GM11168 (cell line): ENCODE data around the gene CFAP57.

Experiments
- in situ Hi-C: fragments of 300-500 bp; cut with MboI; formaldehyde crosslinking; loops from one replicate; pipeline ENCODE4 v1.12.0; 2022; ENCODE audit warnings: low sequenced_read_pairs; ENCODE audit not compliant: unreplicated experiment

Gene CFAP57

DNA sequence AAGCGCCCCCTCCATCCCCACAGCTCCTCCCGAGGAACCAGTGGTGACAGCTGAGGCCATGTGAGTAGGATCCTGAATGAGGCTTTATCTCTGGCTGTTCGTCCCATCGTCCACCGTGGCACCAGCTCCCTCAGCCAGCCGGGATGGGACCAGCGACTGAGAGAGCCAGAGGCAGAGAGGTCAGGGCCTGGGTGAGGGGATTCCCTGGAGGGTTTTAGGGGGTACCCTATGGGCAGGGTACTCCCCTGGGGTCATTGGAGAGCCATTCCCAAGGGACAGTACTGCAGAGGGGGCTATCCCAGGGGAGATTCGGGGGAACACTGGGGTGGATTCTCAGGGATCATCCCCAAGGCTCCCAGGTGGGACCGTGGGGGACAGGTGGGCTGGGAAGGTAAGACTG, 100.0 kb downstream of the CFAP57 start:
- in situ Hi-C loops, result no loop called here

DNA sequence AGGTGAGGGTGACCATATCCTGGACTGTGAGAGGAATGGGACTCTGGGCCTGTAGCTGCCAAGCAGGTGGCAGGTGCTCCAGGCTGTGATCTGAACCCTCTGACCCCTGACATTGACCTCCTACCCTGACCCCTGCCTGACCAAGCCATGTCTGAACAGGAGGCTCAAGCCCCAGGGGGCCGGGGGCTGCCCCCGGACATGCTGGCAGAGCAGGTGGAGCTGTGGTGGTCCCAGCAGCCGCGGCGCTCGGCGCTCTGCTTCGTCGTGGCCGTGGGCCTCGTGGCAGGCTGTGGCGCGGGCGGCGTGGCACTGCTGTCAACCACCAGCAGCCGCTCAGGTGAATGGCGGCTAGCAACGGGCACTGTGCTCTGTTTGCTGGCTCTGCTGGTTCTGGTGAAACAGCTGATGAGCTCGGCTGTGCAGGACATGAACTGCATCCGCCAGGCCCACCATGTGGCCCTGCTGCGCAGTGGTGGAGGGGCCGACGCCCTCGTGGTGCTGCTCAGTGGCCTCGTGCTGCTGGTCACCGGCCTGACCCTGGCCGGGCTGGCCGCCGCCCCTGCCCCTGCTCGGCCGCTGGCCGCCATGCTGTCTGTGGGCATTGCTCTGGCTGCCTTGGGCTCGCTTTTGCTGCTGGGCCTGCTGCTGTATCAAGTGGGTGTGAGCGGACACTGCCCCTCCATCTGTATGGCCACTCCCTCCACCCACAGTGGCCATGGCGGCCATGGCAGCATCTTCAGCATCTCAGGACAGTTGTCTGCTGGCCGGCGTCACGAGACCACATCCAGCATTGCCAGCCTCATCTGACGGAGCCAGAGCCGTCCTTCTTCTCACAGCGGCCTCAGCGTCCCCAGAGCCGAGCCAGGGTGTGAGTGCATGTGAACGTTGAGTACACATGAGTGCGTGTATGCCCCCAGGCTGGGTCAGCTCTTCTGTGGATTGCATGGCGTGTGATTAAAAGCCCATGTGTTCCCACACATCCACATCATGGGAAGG, 100.7 kb downstream of the CFAP57 start:
- in situ Hi-C loops, result no loop called here

DNA sequence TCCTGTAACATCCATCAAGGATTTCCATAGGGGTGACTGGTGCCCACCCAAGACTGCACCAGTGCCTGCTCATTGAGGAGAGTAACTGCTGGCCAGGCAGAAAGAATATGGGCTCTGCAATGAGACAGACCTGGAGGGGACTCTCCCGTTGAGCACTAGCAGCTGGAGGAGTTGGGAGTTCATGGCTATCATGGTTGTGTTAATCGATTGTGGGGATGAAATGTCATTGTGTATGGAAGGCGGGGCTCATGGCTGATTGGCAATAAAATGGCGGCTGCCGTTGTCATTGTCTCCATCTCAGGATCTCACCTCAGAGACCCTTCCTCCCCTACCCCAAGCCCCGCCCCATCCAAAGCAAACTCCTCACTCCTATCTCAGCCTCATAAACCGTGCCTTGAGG, 101.6 kb downstream of the CFAP57 start:
- in situ Hi-C loops, result no loop called here

DNA sequence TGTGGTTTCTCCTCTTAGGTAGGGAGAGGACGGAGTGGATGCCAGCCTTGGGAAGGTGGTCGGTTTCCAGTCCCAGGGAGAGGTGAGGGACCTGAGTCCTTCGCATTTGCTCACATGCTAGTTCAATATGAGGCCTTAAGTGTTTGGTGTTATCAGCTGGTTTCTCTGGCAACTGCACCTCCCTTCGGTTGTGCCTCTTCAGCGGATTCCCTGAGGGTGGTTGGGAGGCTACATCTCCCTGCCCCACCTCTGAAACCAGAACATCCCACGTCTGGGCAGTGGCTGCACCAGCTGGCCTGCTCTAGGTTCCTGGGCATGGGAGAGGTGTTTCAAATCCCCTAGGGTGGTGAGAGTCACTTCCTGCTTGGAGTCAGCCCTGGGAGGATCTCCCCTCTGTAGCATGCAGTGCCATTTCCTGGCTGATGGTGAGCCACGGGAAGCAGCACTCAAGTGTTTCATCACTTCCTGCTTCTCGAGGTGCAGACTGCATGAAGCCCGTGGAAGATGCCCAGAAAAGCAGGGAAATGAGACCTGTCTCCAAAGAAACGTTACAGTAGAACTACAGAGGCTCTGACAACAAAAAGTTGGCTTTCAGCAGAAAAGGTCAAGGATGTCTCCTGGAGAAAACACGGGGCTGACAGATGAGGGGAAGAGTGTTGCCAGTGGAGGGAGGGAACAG, 102.1 kb downstream of the CFAP57 start:
- in situ Hi-C loops, result no loop called here

DNA sequence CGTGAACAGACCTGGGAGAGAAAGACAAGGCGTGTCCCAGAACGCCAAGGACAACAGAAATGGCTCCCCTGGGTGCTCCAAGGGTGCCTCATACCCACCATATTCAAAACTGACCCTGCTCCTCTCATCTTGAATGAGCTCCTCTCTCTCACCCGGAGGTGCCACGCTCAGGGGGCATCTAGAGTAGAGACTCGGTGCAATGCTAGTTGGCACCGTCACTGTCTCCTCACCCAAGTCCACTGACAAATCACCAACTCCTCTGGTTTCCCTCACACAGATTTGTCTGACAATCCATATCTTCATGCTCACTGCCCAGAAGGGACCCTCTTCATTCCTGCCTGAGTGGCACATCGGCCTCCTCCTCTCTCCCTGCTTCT, 102.7 kb downstream of the CFAP57 start:
- in situ Hi-C loops, result no loop called here

DNA sequence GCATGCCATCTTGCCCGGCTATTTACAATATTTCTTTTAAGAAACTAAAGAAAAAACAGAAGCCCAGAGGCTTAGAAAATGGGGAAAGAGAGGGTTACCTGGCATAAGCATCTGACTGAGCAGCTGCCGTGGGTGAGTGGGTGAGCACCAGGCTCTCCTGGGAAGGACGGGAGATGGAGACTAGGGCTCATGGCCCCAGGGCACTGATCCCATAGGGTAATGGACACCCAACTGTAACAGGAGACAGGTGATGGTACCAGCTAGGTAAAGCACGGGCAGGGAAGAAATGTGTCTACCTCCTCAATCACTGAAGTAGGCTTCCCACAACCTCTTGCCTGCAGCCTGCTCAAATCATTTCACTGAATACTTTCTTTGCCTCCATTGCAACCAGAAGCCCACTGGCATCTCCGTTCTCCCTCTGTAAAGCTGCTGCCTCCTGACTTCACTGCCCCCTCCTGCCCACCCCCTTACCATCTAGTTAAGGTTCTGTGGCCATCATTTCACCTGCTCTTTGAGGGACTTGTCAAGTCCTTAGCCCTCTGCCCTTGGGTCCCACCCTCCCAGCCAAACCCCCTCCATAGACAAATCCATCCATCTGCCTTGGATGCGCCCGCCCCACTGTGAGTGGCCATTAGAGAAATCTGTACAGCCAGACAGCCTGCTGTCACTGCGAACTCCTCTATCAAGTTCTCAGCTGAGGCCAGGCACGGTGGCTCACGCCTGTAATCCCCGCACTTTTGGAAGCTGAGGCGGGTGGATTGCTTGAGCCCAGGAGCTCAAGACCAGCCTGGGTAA, 103.9 kb downstream of the CFAP57 start:
- in situ Hi-C loops, result no loop called here

DNA sequence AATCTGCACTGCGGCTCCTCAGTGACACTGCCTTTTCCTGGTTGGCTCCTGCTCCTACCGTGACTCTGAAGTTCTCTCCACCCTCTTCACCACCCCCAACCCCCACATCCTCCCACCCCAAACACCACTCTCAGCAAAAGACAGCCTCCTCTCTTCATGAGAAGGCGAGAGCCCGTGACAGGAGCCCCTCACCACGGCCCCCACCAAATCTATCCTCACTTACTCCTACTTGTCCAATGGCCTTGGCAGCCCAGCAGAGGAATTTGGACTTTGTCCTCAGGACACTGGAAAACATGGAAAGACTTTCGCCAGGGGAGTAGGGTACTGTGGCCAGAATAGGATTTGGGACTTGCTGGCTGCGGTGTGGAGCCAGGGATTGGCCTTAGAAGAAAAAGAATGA, 104.5 kb downstream of the CFAP57 start:
- in situ Hi-C loops, result no loop called here

DNA sequence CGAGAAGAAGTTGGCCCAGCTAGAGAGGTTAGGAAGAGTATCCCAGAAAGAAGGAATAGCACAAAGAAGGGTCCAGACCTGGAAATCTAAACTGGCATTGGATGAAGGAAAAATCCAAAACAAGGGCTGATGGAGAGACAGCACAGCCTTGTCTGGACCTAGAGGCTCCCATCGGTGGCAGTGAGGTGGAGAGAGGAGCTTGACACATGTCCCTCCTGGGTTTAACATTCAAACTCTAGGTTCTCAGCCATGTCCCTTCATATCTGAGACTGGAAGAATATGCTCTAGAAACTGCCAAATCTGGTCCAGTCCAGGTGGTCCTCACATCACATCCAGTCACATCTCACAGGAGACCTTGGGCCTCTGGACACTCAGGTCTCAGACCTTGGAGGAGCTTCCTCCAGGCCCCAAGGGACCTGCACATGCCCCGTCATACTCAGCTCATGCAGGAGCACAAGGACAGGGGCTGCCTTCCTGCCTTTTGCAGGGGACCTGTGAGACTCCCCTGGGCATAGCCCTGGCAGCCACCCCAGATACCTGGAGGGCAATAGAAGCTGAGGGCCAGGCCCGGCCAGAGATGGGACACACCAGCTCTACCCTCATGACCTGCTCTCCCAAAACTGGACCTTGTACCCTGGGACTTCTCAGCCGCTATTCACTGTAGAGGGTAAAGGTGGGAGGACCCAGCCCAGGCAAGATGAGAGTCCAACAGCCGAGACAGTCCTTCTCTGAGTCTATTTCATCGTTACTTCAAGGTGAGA, 105.2 kb downstream of the CFAP57 start:
- in situ Hi-C loops, result no loop called here

DNA sequence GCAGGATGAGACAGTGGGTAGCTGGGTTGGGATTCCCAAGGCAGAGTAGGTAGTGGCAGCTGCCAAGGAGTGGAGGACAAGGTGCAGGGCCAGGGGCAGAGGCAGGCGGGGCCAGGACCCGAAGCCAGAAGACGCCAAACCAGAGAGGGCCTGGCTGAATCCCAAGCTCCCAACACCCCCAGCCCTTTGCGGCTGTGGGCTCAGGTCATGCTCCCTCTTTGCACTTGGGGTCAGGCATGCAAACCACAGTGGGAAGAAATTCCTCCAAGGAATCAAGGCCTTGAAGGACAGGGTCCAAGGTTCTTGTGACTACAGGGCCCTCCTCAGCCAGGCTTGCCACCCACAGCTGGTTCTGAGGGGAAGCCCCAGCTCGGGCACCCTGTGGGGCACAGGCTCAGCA, 107.0 kb downstream of the CFAP57 start:
- in situ Hi-C loops, result no loop called here

DNA sequence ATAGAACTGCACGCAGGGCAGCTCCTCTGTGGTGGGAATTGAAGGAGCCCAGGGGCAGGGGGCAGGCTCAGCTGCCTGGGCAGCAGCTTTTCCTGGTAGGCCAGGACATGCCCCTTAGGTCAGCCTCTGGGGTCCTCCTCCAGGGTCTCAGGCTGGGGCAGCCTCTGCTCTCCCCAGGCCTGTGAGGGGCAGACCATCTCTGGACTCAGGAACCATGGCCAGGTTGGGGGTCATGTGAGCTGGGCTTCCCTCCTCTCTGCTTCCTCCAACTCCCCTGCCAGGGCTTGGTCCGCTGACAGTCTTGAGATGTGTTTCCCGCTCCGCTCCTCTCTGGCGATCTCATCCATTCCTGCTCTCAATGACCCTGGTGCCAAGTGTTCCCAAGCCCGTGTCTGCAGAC, 107.5 kb downstream of the CFAP57 start:
- in situ Hi-C loops, result no loop called here

DNA sequence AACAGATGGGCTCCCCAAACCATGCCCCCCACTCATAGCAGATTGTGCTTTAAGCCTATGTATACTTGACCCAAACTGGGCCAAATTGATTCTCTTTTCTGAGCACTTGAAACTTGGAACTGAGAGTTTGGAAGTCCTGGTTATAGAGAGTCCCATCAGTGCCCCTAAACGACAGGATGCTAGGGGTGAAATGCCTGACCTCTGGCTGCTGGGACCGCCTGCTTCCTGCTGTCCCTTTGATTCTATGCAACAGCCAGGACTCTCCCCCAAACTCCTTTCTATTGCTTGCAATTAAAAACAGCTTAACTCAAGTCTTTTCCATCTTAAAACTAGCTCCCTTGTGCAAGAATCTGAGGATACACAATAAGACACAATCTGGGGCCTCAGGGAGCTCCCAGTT, 108.6 kb downstream of the CFAP57 start:
- in situ Hi-C loops, result no loop called here

DNA sequence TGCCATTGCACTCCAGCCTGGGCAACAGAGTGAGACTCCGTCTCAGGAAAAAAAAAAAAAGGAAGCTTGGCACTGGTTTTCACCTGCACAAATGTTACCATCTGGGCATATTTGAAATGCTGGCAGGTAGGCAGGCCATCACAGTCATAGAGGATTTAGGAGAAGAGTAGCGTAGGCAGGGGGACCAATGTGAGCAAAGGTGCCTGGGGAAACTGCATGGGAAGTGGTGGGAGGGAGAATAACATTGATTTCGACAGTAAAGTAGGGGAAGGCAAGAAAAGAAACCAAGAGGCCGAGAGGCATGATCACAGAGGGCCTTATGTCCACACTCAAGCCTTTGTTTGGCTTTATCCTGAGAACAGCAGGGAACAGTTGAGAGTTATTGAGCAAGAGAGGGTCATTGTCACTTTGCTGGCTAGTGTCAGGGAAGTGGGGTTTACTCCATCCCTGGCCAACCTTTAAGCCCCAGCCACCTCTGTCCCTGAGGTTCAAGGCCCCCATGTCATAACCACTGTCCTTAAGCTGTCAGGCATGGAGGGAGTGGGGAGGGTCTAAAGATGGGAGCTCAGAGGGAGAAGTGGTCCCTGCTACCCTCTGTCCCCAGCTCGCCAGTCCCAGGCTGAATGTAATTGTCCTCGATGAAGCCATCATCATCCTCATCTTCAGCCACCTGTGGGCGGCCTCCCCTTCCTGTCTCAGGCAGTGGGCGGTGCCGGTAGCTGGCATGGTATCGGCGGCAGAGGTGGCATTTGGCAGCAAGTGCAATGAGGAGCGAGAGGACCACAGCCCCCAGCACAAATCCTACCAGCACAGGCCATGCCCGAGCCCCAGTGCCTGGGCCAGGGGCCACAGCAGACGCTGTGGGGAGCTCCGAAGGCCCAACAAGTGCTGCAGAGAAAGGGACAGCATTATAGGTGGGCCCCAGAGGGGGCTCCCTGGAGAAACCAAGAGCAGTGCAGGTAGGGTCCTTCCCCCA, 110.4 kb downstream of the CFAP57 start:
- in situ Hi-C loops, result no loop called here

DNA sequence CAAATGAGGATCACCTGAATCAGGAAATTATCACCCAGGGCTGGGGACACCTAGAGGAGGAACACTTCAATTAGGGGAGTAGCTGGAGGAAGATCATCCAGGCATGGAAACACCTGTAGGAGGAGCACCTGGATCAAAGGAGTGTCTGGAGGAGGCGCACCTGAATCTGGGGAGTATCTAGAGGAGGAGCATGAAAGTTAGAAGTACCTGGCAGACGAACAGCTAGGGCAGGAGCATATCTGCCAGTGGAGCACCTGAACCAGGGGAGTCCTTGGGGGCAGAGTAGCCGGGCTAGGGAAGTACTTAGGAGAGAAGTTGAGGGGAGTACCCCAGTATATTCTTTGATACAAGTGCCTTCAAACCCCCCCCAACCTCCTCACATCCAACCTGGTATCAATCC, 111.9 kb downstream of the CFAP57 start:
- in situ Hi-C loops, result no loop called here

DNA sequence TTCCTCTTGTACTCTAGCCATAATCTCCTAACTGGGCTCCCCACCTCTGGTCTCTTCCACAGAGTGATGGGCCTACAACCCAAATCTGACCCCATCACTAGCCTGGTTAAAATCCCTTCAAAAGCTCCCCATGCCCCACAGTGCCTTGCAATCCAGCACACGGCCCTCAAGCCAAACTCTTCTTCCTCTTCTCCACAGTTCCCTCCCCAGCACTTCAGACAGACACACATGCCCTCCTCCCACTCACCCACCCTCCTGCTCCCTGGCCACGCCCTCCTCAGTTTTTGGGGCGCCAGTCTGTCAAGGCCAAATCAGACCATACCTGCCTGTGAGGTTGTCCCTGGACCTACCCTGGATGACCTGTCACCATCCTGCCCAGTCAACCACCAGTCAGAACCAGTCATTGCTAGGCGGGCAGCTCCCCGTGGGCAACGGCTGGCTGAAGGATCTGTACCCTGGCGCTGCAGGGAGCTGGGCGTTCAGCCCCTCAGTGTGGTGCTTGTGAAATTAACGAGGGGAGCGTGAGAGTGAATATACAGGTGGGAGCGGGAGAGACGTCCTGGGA, 112.5 kb downstream of the CFAP57 start:
- in situ Hi-C loops, result no loop called here

DNA sequence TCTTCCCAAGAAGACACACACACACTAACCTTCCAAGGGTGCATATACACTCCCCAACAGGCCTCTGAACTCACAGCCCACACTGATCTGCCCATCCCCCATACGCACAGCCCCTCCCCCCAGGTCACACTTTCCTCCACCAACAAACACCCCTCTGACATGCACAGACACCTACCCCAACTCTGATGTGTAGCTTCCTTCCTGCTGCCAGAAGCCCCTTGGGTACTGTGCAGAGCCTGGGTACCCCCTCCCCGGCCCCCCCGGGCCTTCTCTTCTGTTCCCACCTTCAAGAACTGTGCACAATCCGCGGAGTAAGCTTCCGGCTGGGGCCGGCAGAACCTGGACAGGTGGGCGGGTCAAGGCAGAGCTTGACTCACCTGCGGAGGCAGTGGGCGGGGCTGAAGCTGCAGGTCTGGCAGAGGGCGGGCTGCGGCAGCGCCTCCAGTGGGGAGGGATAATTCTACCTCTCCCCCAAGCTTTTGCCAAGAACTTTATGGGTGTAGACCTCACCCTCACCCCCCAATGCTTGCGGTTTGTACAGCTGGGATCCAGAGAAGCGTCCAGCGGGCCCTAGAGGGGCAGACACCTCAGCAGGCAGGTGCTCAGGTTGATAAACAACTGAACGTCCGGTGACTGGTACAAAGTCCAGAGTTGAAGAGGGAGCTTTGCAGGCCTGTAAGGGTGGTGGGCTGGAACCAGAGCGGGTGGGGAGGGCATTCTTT, 113.3 kb downstream of the CFAP57 start, which contains the start of gene C1orf210:
Gene C1orf210 (minus strand): TSS at position 313 of the 722 bp plus-strand sequence. CDS start 2,311 bp downstream, outside the sequence.
- in situ Hi-C loops, result no loop called here

DNA sequence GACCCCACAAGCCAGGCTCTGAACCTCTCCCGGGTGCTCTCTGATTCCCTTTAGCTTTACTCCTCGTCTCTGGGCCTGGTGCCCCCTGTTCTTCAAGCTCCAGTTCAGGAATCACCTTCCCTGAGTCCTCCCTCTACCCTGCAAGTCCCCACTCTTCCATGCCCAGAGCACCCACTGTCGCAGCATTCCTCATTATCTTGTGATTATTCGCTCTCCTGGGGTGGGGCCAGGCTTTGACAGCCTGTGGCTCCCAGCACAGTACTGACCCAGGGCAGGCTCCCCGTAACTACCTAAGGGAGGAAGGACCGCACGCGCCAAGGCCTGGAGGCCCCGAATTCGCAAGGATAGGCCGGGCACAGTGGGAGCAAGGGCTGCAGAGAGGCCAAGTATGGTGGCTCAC, 114.0 kb downstream of the CFAP57 start:
- in situ Hi-C loops, result no loop called here

DNA sequence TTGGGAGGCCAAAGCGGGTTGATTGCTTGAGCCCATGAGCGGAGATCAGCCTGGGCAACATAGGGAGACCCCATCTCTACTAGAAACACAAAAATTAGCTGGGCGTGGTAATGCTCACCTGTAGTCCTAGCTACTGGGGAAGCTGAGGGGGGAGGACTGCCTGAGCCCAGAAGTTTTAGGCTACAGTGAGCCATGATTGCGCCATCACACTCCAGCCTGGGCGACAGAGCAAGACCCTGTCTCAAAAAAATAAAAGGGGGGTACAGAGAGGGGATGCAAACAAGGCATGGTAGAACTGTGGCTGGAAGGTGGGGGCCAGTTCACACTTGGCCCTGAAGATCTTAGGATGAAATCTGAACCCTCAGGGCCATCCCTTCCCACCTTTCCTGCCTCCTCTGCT, 114.4 kb downstream of the CFAP57 start:
- in situ Hi-C loops, result no loop called here
